Midbrain (tissue), 1 donor: Measurements from ENCODE around the gene BCL10.

ENCODE experiments used
- DNase-seq: peaks from one replicate; lab custom pipeline; 2025; lab: John Stamatoyannopoulos, UW

BCL10 gene

GRCh38 chr1:85220756-85221201 is 55.7 kb downstream of the BCL10 start:
- no peak for DNase-seq

- no peak for DNase-seq
These were observed 56.4 kb downstream of the BCL10 start for GRCh38 chr1:85219853-85220610.

- no peak for DNase-seq
These were observed 59.7 kb downstream of the BCL10 start for GRCh38 chr1:85216697-85217096.
